Chondrocyte (in vitro differentiated cells): Measurements from ENCODE around the gene ZNF837. TPM values are rescaled to one million over a fixed set of nuclear protein-coding genes. Genes with fewer than 3 reads are reported as not detected.

ENCODE experiments used
- DNase-seq: peaks from one replicate; pipeline ENCODE4 v3.0.0; 2021; ENCODE audit warnings: mixed read lengths, low spot score
- H3K27ac Mint-ChIP-seq: one replicate; pipeline ENCODE4 v1.8.0; 2021; ENCODE audit warnings: mild to moderate bottlenecking, moderate library complexity, mixed read lengths; ENCODE audit not compliant: unreplicated experiment
- H3K27me3 Mint-ChIP-seq: 2 replicates; pipeline ENCODE4 v1.8.0; 2021; ENCODE audit warnings: low read depth, mixed read lengths
- H3K36me3 Mint-ChIP-seq: 2 replicates; pipeline ENCODE4 v1.8.0; 2021; ENCODE audit warnings: low read depth, mixed read lengths
- H3K4me1 Mint-ChIP-seq: 2 replicates; pipeline ENCODE4 v1.8.0; 2021; ENCODE audit warnings: low read depth, mild to moderate bottlenecking, mixed read lengths
- H3K4me3 Mint-ChIP-seq: one replicate; pipeline ENCODE4 v1.8.0; 2021; ENCODE audit warnings: mild to moderate bottlenecking, moderate library complexity, mixed read lengths; ENCODE audit not compliant: unreplicated experiment
- H3K9me3 Mint-ChIP-seq: 2 replicates; pipeline ENCODE4 v1.8.0; 2021; ENCODE audit warnings: low read depth, mixed read lengths
- total RNA-seq: library from RNA; stranded (reverse); gene quantifications from 3 replicates; pipeline ENCODE4 v1.2.1, GENCODE V29; 2021
- TF ChIP-seq, protein P1 (sequence below): fragments of 200-600 bp; sonication (generic); IDR thresholded peaks from 2 replicates; pipeline ENCODE4 v1.5.0; 2021; ENCODE audit warnings: antibody characterized with exemption, mild to moderate bottlenecking, moderate library complexity

ZNF837 gene
- total RNA-seq, 1 donor from 2014 or later, result 2.5 TPM

DNA sequence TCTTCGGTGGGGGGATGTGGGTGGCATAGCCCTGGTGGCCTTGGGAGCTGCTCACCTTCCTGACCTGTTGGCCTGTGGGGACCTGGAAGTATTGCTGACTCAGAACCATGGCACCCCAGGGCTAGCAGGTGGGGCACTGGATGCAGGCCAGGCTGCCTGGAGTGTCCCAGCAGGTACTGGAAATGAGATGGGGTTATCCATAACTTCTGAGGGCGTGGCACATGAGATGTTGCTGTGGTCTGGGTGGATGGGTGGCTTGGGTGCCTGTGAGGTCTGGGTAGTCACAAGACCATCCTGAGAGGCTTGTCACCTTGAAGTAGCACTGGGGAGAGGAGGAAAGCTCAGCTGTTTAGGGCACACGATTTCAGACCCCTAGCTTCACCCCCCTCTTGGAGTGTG lies 14.0 kb upstream of the ZNF837 start:
- Mint-ChIP-seq H3K27me3 (no peaks in the 10 kb centered on the region), H3K9me3 (no peaks in the 10 kb centered on the region), H3K4me1 (no peaks in the 10 kb centered on the region), H3K27ac (peak overlapping the region; percentile 9), H3K36me3 (peaks cover 20% of the 10 kb centered on the region), H3K4me3 (no peak overlapping the region)
- no peak for DNase-seq
- TF ChIP-seq, protein P1, sequence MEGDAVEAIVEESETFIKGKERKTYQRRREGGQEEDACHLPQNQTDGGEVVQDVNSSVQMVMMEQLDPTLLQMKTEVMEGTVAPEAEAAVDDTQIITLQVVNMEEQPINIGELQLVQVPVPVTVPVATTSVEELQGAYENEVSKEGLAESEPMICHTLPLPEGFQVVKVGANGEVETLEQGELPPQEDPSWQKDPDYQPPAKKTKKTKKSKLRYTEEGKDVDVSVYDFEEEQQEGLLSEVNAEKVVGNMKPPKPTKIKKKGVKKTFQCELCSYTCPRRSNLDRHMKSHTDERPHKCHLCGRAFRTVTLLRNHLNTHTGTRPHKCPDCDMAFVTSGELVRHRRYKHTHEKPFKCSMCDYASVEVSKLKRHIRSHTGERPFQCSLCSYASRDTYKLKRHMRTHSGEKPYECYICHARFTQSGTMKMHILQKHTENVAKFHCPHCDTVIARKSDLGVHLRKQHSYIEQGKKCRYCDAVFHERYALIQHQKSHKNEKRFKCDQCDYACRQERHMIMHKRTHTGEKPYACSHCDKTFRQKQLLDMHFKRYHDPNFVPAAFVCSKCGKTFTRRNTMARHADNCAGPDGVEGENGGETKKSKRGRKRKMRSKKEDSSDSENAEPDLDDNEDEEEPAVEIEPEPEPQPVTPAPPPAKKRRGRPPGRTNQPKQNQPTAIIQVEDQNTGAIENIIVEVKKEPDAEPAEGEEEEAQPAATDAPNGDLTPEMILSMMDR, result no peak

DNA sequence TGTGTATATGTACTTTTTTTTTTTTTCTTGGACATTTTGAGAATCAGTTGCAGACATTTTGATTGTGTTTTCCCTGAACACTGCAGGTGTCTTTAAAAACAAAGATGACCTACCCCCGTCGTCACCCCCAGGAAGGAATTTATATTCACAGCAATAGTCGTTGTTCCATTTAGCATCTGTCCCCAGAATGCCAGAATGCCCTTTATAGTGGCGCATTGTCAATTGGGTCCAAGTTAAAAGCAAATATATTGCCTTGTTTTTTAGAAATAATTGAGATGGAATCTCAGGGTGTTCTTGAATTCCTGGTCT lies 12.8 kb upstream of the ZNF837 start:
- Mint-ChIP-seq H3K9me3 (no peaks in the 10 kb centered on the region), H3K4me3 (no peak overlapping the region), H3K27me3 (no peaks in the 10 kb centered on the region), H3K4me1 (peaks cover 7% of the 10 kb centered on the region), H3K27ac (no peak overlapping the region), H3K36me3 (peaks cover 26% of the 10 kb centered on the region)
- TF ChIP-seq, protein P1, result no peak
- DNase-seq, result no peak

DNA sequence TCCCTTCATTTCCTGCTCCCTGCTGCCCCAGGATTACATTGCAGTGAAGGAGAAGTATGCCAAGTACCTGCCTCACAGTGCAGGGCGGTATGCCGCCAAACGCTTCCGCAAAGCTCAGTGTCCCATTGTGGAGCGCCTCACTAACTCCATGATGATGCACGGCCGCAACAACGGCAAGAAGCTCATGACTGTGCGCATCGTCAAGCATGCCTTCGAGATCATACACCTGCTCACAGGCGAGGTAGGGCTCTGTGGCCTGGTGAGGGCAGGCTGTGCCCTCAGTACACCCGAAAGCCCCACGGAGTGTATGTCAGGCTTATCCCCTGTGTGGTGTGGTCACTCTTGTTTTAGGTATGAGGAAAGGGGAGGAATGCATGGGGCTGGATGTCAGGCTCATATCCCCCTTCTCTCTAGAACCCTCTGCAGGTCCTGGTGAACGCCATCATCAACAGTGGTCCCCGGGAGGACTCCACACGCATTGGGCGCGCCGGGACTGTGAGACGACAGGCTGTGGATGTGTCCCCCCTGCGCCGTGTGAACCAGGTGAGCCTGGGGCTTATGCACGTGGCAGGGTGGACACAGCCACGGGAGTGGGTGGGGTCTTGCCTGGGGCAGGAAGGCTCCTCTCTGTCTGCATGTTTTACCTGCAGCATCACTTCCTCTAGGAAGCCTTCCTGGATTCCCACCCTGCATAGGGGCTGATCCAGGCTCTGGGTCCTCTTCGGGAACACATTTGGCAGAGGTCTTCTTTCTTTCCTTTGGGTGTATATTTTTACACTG lies 12.3 kb upstream of the ZNF837 start:
- Mint-ChIP-seq H3K9me3 (no peaks in the 10 kb centered on the region), H3K27me3 (no peaks in the 10 kb centered on the region), H3K36me3 (peaks cover 27% of the 10 kb centered on the region), H3K27ac (no peak overlapping the region), H3K4me3 (no peak overlapping the region), H3K4me1 (peaks cover 13% of the 10 kb centered on the region)
- DNase-seq, result no peak
- TF ChIP-seq, protein P1, result no peak

DNA sequence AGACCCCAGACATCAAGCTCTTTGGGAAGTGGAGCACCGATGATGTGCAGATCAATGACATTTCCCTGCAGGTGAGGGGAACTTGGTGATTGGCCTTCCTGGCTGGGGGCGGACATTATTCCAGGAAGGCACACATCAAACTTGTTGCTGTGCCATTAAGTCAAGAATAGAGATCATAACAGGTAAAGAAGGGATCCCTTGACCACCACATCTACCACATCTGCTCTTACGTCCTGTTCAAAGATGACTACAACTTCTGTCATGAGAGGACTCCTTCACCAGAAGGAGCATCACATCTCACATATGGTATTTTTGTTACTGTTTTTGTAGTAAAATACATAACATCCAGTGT lies 7.3 kb upstream of the ZNF837 start:
- Mint-ChIP-seq H3K4me1 (peaks cover 33% of the 10 kb centered on the region), H3K4me3 (peak overlapping the region; percentile 95), H3K9me3 (no peaks in the 10 kb centered on the region), H3K27ac (peak overlapping the region; percentile 97), H3K36me3 (peaks cover 18% of the 10 kb centered on the region), H3K27me3 (no peaks in the 10 kb centered on the region)
- DNase-seq, result no peak
- TF ChIP-seq, protein P1, result no peak

DNA sequence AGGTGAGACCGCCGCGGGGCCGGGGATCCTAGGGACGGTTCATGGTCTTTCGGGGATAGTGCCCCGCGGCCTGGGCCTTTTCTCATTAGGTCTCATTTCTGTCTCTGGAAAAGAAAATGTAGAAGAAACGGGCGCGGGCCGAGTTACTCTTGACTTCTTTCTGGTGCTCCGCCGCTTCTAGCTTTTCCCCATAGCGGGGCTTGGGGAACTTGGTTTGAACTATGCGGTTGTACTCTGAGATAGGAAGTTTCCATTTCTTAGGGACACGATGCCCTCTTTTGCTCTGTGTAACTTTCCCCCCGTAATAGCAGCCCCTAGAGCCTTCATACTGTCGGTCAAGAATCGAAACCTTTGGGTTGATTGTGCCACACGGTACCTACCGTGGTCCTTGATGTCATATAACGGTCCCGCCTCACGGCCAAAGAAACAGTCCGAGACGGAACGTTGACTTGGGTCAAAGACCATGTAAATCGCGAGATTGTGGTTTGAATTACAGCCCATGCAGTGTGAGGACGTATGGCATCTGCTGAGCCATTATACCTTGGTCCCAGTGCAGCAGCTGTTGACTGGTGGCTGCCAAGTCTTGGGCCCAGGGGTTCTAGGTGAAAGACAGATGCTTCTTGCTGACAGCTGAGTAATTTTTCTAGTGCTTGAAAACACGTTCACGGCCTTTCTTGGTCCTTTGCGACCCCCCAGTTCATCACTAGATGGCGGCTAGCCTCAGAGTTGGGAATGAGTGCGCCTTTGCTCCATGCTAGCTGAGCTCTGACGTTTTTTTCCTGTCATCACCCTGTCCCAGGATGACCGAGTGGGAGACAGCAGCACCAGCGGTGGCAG lies 6.7 kb upstream of the ZNF837 start:
- H3K4me3 Mint-ChIP-seq, result peak overlapping the region; percentile 95
- H3K36me3 Mint-ChIP-seq, result peaks cover 14% of the 10 kb centered on the region
- peaks cover 33% of the 10 kb centered on the region for H3K4me1 Mint-ChIP-seq
- peak; percentile 38 for DNase-seq
- no peaks in the 10 kb centered on the region for H3K27me3 Mint-ChIP-seq
- peak overlapping the region; percentile 97 for H3K27ac Mint-ChIP-seq
- TF ChIP-seq, protein P1, result peak; percentile 7
- H3K9me3 Mint-ChIP-seq, result no peaks in the 10 kb centered on the region
